Measurements from ENCODE around the gene CST6.

- peak; percentile 30 to 71 (median 33) for TF ChIP-seq POLR2AphosphoS5 (IDR thresholded peaks at IDR 0.05)
- TF ChIP-seq, protein P1, sequence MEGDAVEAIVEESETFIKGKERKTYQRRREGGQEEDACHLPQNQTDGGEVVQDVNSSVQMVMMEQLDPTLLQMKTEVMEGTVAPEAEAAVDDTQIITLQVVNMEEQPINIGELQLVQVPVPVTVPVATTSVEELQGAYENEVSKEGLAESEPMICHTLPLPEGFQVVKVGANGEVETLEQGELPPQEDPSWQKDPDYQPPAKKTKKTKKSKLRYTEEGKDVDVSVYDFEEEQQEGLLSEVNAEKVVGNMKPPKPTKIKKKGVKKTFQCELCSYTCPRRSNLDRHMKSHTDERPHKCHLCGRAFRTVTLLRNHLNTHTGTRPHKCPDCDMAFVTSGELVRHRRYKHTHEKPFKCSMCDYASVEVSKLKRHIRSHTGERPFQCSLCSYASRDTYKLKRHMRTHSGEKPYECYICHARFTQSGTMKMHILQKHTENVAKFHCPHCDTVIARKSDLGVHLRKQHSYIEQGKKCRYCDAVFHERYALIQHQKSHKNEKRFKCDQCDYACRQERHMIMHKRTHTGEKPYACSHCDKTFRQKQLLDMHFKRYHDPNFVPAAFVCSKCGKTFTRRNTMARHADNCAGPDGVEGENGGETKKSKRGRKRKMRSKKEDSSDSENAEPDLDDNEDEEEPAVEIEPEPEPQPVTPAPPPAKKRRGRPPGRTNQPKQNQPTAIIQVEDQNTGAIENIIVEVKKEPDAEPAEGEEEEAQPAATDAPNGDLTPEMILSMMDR (IDR thresholded peaks at IDR 0.05 in 8 of 11, conservative IDR thresholded peaks at IDR 0.05 in 3 of 11) = no peak
Observed at GRCh38 chr11:65981972-65982823, 29.6 kb upstream of the CST6 start.

All from spleen (tissue), 7 donors.